T-helper 22 cell (primary cell): Measurements from ENCODE around the gene YWHAG.
A peak's percentile ranks its signal among the peaks of the same experiment; 100 is the strongest.
"Not testable (repeated sequence)": the region's sequence is repeated elsewhere in the genome, so short reads cannot be mapped to it uniquely, and the experiment has no call there.

Experiments
- DNase-seq: peaks from one replicate; pipeline ENCODE4 v3.0.0-alpha.2; 2020; ENCODE audit warnings: low read depth

YWHAG gene

DNA sequence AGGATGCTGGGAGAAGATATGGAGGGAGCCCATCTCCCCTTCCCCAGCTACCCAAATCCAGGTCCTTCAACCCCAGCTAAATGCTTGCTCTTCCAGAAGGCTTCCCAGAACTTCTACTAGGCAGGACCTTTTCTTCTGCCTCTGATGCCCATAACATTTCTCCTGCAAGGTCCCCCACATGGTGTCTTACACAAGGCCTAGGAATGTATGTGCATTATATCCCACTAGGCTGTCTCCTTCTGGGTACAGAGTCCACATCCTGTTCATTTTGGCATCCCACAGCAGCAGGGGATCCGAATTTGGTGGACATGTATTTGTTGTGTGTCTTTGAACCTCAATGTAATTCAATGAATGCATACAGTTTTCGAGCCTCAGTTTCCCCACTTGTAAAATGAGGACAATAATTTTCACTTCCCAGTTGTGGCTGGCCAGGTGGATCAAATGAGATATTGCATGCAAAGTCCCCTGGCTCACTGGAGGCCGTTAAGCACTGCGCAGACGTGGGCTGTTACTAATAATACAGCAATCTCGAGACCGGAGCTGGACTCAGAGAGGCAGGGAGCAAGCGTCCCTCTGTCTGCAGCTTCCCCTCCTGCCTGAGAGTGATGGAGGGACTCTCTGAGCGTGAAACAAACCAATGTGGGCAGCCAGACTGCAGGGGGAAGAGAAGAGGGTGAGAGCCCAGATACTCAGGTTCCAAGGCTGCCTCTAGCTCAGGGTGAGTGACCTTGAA is 18.6 kb upstream of the YWHAG start:
- no peak for DNase-seq

- no peak for DNase-seq
These were observed 16.5 kb upstream of the YWHAG start for GRCh38 chr7:76375251-76375650.

DNA sequence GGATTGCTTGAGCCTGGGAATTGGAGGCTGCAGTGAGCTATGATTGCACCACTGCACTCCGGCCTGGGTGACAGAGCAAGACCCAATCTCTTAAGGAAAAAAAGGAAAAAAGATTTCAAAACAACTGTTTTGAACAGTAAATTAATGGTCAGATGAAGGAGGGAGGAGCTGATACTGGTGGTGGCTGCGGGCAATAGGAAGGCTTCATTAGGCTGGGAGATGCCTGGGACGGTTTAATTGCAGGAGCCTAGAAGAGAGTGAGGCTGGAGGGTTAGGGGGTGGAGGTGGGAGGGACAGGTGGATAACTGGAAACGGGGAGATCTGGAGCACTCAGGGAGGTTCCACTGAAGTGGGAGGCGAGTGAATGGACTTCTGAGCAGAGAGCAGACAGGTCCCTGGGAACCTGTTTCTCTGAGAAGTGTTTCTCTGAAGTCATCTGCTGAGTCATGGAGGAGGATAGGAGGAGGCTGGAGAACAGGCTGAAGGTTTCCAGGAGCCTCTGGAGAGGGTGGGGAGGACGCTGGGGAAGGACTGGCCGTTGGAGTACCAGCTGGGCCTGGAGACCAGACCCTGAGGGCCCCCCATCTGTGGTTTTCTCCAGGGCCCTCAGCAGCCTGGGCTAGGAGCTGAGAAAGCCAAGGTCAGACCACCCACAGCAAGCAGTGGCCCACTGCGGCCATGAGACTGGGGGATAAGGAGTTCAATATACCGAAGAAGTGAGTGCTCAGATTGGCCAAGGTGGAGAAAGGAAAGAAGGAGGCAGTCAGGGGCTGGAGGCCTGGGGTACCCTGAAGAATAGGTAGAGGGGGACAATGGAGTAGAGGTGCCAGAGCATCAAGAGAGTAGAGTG is 14.4 kb upstream of the YWHAG start:
- no peak for DNase-seq

GRCh38 chr7:76371396-76371795 is 12.6 kb upstream of the YWHAG start:
- DNase-seq, result no peak

GRCh38 chr7:76369018-76369417 is 10.2 kb upstream of the YWHAG start:
- no peak for DNase-seq

DNA sequence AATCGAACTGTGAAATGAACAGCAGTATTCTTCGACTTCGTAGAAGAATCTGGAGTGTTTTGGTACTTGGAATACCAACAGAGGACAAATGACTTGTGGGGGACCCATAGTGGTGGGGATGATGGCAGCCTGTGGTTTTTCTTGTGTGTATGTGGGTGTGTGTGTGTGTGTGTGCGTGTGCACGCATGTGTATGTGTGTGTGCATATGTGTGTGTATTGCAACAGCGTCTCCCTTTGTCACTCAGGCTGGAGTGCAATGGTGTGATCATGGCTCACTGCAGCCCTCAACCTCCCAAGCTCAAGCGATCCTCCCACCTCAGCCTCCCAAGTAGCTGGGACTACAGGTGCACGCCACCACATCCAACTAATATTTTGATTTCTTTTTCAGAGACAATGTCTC is 9.4 kb upstream of the YWHAG start:
- DNase-seq, result no peak

DNA sequence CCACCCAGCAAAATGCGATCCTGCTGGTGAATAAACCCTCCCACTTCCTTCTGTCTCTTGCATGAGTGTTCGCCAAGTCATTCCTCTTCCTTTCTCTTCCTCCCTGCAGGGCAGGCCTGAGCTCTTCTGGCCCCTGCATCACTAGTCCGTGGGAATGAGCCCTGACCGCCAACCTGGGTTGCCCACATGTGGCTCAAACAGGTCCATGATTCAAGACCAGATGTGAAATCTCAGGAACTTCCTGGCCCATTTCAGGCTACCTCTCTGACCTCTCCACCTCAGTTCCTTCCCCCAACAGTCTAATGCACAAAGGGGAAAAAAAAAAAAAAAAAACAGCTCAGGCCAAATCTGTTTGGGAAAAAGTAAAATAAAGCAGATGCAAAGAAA is 5.4 kb upstream of the YWHAG start:
- DNase-seq, result no peak

GRCh38 chr7:76363754-76364153 is 5.0 kb upstream of the YWHAG start:
- DNase-seq, result not testable (repeated sequence)

DNA sequence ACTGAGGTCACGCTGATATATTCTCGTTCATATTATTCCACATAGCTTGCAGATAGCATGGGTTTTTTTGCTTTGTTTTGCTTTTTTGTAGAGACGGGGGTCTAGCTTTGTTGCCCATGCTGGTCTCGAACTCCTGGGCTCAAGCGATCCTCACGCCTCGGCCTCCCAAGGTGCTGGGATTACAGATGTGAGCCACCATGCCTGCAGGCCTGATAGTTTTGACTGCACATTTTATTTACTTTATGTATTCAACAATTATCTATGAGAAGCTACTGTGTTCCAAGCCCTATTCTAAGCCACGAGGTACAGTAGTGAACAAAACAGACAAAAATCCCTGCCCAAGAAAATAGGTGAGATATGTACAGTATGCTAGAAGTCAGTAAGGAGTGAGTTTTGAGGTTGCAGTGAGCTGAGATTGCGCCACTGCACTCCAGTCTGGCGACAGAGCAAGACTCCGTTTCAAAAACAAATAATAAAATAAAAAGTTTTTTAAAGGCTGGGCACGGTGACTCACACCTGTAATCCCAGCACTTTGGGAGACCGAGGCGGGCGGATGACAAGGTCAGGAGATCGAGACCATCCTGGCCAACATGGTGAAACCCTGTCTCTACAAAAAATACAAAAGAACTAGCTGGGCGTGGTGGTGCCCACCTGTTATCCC is 1.3 kb upstream of the YWHAG start:
- DNase-seq, result no peak

DNA sequence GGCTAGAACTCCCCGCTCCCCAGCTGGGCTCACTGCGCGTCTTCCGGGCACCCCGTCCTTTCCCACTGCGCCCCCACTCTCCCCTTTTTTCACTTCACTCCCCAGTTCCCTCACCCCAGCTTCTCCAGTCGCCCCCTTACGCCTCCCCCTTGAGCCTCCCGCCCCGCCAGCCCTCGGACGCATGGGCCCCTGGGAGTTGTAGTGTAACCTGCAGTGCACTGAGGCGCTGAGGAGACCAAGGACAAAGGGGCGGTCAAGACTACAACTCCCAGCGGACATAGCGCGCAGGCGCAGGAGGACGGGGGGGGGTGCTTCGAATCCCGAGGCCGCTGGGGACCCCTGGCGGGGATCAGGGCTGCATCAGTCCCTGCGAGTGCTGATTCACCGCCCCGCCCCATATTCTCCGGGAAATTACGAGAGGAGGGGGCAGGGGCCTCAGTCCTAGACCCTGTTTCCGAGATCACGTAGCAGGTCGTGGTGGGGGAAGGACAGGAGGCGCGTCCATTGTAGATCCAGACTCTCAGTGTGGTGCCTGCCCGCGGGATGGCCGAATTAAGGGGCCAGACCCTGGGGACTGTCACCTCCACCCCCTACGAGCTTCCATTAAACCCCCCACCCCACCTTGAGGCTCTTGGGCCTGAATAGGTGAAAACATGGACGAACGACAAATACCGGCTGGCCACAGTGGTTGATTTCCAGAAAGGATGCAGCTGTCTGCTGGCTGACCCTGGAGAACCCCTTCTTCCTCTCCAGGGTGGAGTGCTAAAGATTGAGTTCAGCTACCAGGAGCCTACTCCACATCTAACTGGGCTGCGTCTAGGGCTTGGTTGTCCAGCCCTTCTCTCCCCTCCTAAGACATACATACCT is 553 bp upstream of the YWHAG start:
- DNase-seq, result peak; percentile 91

DNA sequence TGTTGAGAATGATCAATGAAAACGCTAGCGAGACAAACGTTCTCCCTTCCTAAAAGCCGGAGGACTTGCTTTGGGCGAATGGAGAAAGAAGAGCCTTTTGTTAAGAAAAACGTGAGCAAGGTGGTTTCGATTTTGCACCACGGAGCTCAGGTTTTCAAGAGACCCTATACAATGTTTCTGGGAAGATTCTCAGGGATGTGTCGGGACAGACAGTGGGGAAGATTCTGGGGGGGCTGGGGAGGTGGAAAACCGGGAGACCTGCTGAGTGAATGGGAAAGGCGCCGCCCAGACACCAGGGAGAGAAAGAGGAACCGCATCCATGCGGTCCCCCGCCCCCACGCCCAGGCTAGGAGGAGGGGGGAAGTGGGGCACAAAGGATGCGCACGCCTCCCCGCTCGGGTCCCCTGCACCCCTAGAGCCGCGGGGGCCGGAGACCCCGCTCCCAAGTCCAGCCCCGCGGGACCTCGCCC is 745 bp downstream of the YWHAG start:
- DNase-seq, result peak; percentile 21

GRCh38 chr7:76357475-76358010 is 1.2 kb downstream of the YWHAG start:
- DNase-seq, result no peak

DNA sequence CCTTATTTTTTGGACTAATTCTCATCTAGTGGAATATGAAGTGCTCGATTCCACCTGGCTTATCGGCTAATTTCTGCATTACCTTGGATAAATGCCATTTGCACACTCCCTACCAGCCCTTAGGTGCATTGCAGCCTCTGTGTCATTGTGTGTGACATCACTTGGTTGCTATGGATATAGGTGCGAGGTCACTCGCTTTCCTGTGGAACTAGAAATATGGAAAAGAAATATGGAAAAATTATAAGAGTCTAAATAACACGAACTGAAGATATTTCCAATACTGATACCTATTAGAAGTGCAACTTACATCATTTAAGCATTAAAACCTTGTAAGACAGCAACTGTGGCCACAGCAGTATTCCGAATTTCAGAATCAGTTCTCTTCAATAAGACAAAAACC is 2.0 kb downstream of the YWHAG start:
- DNase-seq, result no peak

DNA sequence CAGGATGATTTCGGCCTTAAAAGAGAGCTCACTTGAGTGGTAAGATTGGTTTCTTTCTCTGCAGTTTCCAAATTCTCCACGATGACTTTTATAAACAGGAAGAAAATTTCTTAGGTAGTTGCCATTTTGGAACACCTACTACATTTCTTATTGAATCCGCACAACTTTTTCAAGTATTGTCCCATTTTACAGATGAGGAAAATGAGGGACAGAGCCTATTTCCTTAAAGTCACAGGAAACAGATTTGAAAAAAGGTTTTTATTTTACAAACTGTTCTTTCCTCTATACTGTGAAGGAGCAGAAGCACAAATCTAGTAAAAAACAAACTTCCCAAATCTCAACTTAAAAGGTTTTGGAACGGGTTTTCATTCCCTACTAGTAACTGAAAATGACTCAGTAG is 2.7 kb downstream of the YWHAG start:
- DNase-seq, result no peak

DNA sequence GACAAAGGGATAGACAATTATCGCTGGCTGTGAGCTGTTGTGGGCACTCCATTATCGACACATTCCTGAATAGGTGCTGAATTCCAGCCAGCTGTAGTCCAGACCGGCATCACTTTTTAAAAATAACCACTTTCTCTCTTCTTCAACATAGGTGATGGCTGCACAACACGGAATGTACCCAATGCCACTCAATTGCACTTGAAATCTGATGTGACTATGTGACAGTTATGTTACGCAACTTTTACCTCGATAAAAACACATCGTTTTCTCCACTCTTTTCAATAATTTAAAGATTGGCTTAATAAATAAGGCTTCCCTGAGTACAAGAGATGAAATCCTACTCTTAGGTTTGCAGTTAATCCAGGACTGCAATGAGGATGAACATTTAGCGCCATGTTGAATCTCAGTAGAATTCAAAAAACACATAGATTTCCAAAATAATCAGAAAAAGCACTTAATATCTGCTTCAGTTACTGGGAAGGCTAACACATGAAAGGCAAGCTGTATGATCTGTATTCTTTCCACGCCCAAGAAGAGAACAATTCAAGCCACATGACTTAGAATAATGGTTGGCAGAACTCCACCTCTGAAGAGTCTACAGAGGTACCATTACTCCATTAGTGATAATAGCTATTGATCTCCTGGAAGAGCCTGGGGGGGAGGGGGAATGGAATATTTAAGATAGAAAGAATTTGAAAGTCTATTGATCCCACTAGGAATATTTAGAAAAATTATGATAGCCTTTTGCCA is 3.6 kb downstream of the YWHAG start:
- no peak for DNase-seq

DNA sequence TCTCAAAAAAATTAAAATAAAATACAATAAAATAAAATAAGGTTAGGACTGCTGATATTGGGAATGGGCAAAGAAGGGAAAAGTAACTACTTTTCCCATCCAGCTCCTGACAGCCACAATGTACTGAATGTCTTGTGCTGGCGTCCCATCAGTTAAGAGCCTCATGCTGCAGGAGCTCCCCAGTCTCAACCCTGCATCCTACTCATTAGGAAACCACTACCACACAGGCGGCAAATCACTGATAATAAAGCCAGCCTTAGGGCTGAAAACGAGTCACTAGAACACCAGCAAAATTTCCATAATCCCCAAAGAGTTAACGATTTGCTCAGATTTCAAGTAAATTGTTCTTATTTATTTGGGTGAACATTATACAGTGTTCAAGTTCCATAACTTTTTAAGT is 4.3 kb downstream of the YWHAG start:
- DNase-seq, result no peak

DNA sequence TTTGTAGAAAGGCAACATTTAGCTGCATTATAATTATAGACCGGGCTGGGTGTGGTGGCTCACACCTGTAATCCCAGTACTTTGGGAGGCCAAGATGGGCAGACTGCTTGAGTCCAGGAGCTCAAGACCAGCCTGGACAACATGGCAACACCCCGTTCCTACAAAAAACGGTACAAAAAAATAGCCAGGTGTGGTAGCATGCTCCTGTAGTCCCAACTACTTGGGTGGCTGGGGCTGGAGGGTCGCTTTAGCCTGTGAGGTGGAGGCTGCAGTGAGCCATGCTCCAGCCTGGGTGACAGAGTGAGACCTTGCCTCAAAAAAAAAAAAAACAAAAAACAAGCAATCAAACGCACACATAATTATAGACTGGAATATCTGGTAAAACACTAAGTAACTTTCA is 5.0 kb downstream of the YWHAG start:
- DNase-seq, result no peak

DNA sequence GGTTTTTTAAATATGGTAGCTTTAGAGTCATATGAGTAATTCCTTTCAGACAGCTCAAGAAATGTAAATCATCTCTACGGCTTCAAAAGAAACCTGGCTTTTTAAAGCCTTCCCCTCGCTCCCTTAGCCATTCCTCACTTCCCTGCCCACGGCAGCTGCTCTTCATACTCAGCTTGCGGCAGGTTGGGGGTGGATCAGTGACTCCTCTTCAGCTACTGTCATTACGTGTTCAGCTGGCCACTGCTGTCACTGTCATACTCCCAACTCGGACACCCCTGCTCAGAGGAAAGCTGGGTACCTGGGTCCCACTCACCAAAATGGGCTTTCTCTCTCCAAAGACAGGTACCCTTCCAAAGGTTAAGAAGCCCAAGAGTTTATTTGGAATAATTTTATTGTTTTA is 6.6 kb downstream of the YWHAG start:
- no peak for DNase-seq

DNA sequence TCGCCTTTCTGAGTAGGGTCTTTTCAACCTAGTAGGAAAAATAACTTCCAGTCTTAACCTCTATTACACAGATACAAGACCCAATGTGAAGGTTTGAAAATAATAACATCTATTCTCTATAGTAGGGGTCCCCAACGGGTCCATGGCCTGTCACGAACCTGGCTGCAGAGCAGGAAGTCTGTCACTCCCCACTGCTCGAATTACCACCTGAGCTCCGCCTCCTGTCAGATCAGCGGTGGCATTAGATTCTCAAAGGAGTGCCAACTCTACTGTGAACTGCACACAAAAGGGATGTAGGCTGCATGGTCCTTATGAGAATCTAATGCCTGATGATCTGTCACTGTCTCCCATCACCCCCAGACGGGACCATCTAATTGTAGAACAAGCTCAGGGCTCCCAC is 7.4 kb downstream of the YWHAG start:
- no peak for DNase-seq

DNA sequence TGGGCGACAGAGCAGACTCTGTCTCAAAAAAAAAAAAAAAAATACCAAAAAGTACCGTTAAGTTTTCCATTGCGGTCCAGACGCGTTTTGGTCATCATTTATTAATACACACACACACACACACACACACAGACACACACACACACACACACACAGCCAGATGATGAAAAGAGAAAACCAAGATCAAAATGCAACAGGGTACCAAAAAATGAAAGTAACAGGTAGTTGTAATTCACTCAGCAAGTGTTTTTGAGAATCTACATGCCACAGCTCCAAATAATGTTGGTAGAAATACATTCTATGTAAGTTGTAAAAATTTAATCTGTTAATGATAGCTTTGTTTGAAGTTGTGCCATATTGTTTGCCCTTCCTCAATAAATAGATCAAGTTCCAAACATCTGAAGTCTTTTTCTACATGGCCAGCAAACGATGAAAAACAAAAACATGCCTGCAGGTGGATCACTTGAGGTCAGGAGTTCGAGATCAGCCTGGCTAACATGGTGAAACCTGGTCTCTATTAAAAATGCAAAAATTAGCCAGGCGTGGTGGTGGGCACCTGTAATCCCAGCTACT is 9.4 kb downstream of the YWHAG start:
- DNase-seq, result no peak

- DNase-seq, result no peak
These were observed 11.1 kb downstream of the YWHAG start for GRCh38 chr7:76347710-76348109.
